Suprapubic skin (tissue), 3 donors: ENCODE data around the gene NHSL2.

ENCODE experiments used
- CTCF ChIP-seq, 2 donors: fragments of 200-600 bp in 1 of 2; fragments of 450-650 bp in 1 of 2; sonication (generic) in 1 of 2; IDR thresholded peaks; one replicate each; pipeline ENCODE4 v1.5.1; 2016 to 2019; ENCODE audit warnings: antibody characterized with exemption in 2 of 2, mild to moderate bottlenecking in 1 of 2, moderate library complexity in 1 of 2
- POLR2A ChIP-seq, 2 donors: fragments of 450-650 bp; IDR thresholded peaks; one replicate each; pipeline ENCODE4 v1.6.1; 2017; ENCODE audit warnings: antibody characterized with exemption in 2 of 2, mild to moderate bottlenecking in 2 of 2, moderate library complexity in 2 of 2

- TF ChIP-seq CTCF (IDR thresholded peaks at IDR 0.05), result no peak
- no peak for TF ChIP-seq POLR2A (IDR thresholded peaks at IDR 0.05)
Measured at GRCh38 chrX:72038016-72038415, 127.4 kb downstream of the NHSL2 start.
